ENCODE data around the gene ANO10.

The ANO10 gene

GRCh38 chr3:43348350-43348749, 273.5 kb downstream of the ANO10 start:
- no peak for DNase-seq (ENCODE audit: low read depth in 2 of 2)

GRCh38 chr3:43347774-43348173, 274.0 kb downstream of the ANO10 start:
- DNase-seq (ENCODE audit: low read depth in 2 of 2), result no peak

- DNase-seq (ENCODE audit: low read depth in 2 of 2), result no peak
These were observed 274.6 kb downstream of the ANO10 start for GRCh38 chr3:43346978-43347749.

- no peak for DNase-seq (ENCODE audit: low read depth in 2 of 2)
These were observed 275.9 kb downstream of the ANO10 start for GRCh38 chr3:43345877-43346276.

- no peak for DNase-seq (ENCODE audit: low read depth in 2 of 2)
These were observed 276.6 kb downstream of the ANO10 start for GRCh38 chr3:43345246-43345645.

- DNase-seq (ENCODE audit: low read depth in 2 of 2), result no peak
These were observed 277.3 kb downstream of the ANO10 start for GRCh38 chr3:43344520-43344919.

GRCh38 chr3:43343815-43344214, 278.0 kb downstream of the ANO10 start:
- no peak for DNase-seq (ENCODE audit: low read depth in 2 of 2)

GRCh38 chr3:43343185-43343584, 278.6 kb downstream of the ANO10 start:
- no peak for DNase-seq (ENCODE audit: low read depth in 2 of 2)

- DNase-seq (ENCODE audit: low read depth in 2 of 2), result no peak
These were observed 280.0 kb downstream of the ANO10 start for GRCh38 chr3:43341788-43342187.

GRCh38 chr3:43340403-43340802, 281.4 kb downstream of the ANO10 start:
- DNase-seq (ENCODE audit: low read depth in 2 of 2), result no peak

- no peak for DNase-seq (ENCODE audit: low read depth in 2 of 2)
These were observed 283.5 kb downstream of the ANO10 start for GRCh38 chr3:43338295-43338694.

GRCh38 chr3:43335799-43336198, 286.0 kb downstream of the ANO10 start:
- no peak for DNase-seq (ENCODE audit: low read depth in 2 of 2)

- DNase-seq (ENCODE audit: low read depth in 2 of 2), result no peak
These were observed 286.8 kb downstream of the ANO10 start for GRCh38 chr3:43334976-43335375.

- no peak for DNase-seq (ENCODE audit: low read depth in 2 of 2)
These were observed 290.4 kb downstream of the ANO10 start for GRCh38 chr3:43331381-43331780.

- DNase-seq (ENCODE audit: low read depth in 2 of 2), result peak; percentile 32 to 42
These were observed 290.8 kb downstream of the ANO10 start for GRCh38 chr3:43330981-43331380.

GRCh38 chr3:43328653-43329052, 293.2 kb downstream of the ANO10 start:
- no peak for DNase-seq (ENCODE audit: low read depth in 2 of 2)

- DNase-seq (ENCODE audit: low read depth in 2 of 2), result no peak
These were observed 294.2 kb downstream of the ANO10 start for GRCh38 chr3:43327582-43327979.

- DNase-seq (ENCODE audit: low read depth in 2 of 2), result no peak
These were observed 294.8 kb downstream of the ANO10 start for GRCh38 chr3:43326891-43327581.

GRCh38 chr3:43323541-43323940, 298.3 kb downstream of the ANO10 start:
- no peak for DNase-seq (ENCODE audit: low read depth in 2 of 2)

- no peak for DNase-seq (ENCODE audit: low read depth in 2 of 2)
These were observed 301.5 kb downstream of the ANO10 start for GRCh38 chr3:43320288-43320687.

GRCh38 chr3:43319794-43320193, 302.0 kb downstream of the ANO10 start:
- no peak for DNase-seq (ENCODE audit: low read depth in 2 of 2)

- DNase-seq (ENCODE audit: low read depth in 2 of 2), result no peak
These were observed 302.4 kb downstream of the ANO10 start for GRCh38 chr3:43319376-43319775.
